Right ventricle myocardium inferior (tissue), 1 donor: Measurements from ENCODE around the gene MAP2. TPM values are rescaled to one million over a fixed set of nuclear protein-coding genes. Genes with fewer than 3 reads are reported as not detected.

Source experiments
- ATAC-seq: fragments of 200-7000 bp; cut with Tn5 transposase; one replicate; pipeline ENCODE4 v1.9.1; 2020; ENCODE audit warnings: mild to moderate bottlenecking, moderate library complexity
- DNase-seq: peaks from one replicate; pipeline ENCODE4 v3.0.0; 2021; ENCODE audit errors: missing footprints
- intact Hi-C: fragments of 100-400 bp; cut with DNase I; formaldehyde crosslinking; loops from one replicate; pipeline ENCODE4 v1.11.0; 2022
- total RNA-seq: library from RNA; stranded (reverse); fragmentation: NEBNext Ultra II Directional; extraction: Animal tissue kit (Norgen Biotek cat#: 25700); gene quantifications from one replicate; pipeline ENCODE4 v1.2.1, GENCODE V29; 2021
- donor health status: DM: no; HTN: yes; CAD: no; lungs with severe emphysema.

The MAP2 gene
- total RNA-seq, 1 donor from 2014 or later: 4.1 TPM

GRCh38 chr2:209721497-209721896, 297.6 kb downstream of the MAP2 start:
- DNase-seq (no peak), ATAC-seq (no peak)

DNA sequence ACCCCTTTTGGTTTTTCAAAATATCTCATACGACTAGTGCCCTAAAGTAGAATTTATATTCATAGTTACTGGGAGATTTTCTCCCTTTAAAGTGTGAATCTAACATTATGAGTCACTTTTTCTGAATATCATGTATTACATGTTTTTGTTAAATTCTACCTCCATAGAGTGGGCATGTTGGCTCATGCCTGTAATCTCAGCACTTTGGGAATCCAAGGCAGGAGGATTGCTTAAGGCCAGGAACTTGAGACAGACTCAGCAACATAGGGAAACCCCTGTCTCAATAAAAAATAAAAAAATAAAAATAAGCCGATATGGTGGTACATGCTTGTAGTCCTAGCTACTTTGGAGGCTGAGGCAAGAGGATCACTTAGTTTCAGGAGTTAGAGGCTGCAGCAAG, 302.5 kb downstream of the MAP2 start:
- DNase-seq: no peak
- intact Hi-C loops: no loop called here
- no peak for ATAC-seq

More at GRCh38 chr2:209721497-209721896, 297.6 kb downstream of the MAP2 start:
- intact Hi-C loops: no loop called here

DNA sequence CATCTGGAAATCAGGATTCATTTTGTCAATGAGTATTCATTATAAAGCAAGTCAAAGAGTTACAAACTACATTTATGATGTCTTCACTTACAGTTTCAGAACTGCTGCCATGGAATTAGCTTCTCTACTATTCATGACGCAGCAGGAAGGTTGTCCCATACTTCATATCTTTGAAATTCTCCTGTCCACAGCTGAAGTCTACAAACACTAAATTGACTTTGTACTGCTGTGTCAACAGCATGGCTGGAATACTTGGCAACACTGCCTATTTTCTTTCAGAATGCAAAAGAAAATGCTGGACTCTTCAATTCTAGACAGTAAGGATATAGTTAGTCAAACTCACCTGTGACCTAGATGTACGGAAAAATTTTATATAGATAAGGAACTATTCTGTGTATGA, 303.2 kb downstream of the MAP2 start:
- DNase-seq (no peak), ATAC-seq (no peak)
- intact Hi-C loops: no loop called here

GRCh38 chr2:209734805-209735204, 311.0 kb downstream of the MAP2 start:
- no peak for ATAC-seq
- intact Hi-C loops: no loop called here
- DNase-seq: no peak

DNA sequence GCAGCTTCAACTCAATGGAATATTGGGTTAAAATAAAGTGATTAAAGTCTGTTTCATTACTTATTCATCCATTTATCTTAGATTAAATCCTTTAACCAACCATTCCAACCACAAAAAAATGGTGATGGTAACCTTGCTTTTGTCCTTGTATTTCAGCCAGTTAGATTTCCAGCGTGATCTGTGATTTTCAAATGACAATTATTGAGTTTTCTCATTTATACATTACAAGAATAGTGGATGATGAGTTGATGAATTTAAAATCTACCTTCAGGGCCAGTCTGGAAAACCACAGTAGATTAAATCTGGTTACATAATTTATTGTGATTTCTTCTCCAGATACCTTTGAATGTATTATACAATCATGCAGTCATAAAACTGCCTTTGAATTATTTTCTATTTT, 318.1 kb downstream of the MAP2 start:
- intact Hi-C loops: no loop called here
- ATAC-seq (no peak), DNase-seq (no peak)

GRCh38 chr2:209753020-209753419, 329.2 kb downstream of the MAP2 start:
- ATAC-seq: no peak
- DNase-seq: no peak
- intact Hi-C loops: no loop called here

DNA sequence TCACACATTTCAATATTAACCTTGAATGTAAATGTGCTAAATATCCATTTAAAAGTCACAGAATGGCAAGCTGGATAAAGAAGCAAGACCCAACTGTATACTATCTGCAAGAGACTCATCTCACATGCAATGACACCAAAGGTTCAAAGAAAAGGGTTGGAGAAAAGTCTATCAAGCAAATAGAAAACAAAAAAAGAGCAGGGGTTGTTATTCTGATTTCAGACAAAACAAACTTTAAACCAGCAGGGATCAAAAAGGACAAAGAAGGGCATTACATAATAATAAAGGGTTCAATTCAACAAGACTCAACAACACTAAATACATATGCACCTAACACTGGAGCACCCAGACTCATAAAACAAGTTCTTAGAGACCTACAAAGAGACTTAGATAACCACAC, 333.3 kb downstream of the MAP2 start:
- intact Hi-C loops: no loop called here
- DNase-seq: no peak
- ATAC-seq: no peak

DNA sequence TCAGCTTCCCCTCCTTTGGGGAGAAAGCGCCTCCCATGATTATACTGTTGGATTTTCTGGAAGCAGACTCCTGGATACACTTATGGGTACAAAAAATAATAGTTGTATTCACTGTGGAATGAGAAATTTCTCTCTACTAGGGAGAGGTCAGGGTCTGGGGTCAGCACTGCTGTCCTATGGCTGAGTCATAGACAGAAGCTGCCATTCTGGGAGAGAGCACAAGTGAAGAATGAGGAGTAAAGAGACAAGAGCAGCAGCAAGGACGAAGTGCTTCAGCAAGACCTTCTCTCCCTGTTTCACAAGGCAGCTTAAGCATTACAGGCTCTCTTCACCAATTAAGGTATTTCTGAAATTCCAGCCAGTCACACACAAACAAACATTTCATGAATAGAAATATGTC, 337.7 kb downstream of the MAP2 start:
- DNase-seq (no peak), ATAC-seq (no peak)
- intact Hi-C loops: no loop called here

DNA sequence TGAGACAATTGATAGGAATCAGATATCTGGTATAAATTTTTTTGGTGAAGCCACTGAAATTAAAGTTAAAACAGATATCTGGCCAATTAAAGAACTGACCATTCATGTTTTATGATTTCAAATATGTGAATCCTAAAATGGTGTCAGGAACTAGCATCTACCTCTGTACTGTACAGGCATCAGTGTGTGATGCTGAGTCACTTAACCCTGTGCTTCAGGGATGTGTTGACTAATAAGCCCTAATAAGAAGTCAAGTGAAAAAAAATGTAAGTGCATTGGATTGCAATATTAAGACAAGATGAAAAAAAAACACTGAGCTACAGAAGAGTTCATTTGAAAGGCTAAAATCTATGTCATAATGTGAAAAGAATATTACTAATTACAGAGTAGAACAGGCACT, 338.7 kb downstream of the MAP2 start:
- DNase-seq (no peak), ATAC-seq (no peak)
- intact Hi-C loops: no loop called here

GRCh38 chr2:209763106-209763505, 339.3 kb downstream of the MAP2 start:
- intact Hi-C loops: no loop called here
- ATAC-seq (no peak), DNase-seq (no peak)

GRCh38 chr2:209766613-209767012, 342.8 kb downstream of the MAP2 start:
- no peak for DNase-seq
- no peak for ATAC-seq
- intact Hi-C loops: no loop called here

- intact Hi-C loops: no loop called here
- ATAC-seq: no peak
- DNase-seq: no peak
Measured at GRCh38 chr2:209767316-209767715, 343.5 kb downstream of the MAP2 start.

- DNase-seq (no peak), ATAC-seq (no peak)
- intact Hi-C loops: no loop called here
Measured at GRCh38 chr2:209768557-209768956, 344.7 kb downstream of the MAP2 start.

DNA sequence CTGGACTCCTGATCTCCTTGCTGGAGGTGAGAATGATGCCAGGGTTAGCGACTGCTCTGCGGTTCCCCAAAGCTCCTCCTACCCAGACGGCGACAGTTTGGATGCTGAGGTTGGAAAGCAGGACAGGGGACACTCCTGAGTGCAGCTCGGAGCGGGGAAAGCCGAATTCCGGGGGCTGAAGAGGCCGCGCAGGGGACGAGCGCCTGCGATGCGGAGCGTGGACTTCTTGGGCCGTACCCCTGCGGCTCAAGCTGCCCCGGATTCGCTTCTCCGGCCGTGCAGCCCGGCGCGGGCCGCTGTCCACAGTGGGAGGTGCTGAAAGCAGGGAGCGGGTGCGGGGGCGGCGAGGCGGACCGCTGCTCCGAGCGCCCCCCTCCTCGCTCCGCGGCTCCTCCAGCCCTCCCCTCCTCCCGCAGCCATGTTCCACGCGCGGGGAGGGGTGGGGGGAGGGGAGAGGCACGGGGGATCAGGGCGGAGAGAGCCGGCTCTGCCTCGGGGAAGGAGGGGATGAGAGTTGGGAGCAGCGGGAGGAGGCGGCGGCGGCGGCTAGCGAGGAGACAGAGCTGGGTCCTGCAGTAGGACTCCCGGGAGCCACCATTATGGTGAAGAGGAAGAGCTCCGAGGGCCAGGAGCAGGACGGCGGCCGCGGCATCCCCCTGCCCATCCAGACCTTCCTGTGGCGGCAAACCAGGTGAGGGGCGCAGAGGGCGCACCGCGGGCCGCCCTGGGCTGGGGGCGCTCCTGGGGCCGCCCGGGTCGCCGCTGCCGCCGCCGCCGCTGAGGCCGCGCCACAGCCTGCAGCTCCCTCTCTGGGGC, 347.8 kb downstream of the MAP2 start, which contains the start of gene UNC80:
TSS of gene UNC80 (plus strand) at position 359 of the 816 bp plus-strand sequence. CDS start at position 600, 241 bp downstream.
- ATAC-seq (peak; percentile 65), DNase-seq (peak; percentile 55)
- intact Hi-C loops: no loop called here

DNA sequence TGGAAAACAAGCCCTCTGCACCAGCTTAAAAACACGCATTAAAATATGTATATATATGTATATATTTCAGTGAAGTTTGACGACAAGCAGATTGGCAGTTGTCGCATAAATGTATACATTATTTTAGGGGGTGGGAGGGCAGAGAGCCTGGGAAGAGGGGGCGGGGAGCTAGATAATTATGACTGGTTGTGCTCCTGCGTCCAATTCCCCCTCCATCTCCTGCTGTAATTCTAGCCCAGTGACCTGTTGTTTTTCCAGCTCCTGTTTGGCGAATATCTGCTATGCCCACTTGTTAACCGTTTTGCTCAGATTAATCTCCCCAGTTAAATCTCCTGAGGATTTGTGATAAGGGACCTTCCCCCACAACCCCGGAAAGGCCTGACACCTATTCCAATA, 348.4 kb downstream of the MAP2 start:
- intact Hi-C loops: no loop called here
- DNase-seq: no peak
- no peak for ATAC-seq

DNA sequence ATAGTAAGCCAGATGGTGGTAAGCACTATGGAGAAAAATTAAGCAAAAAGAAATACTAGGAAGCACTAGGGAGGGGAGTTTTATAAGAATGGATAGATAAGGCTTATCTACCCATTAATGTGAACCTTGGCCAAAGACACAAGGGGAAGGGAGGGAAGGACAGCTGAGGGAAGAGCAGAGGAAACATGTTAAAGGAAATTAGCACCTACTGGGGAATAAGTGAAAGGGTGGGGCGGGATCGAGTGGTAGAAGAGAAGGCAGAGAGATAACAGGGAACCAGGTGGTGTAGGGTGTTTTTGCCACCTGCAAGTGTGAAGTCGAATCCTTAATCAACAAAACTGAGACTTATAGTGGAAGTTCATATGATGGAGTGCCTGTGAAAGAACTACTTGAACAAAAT, 349.5 kb downstream of the MAP2 start:
- no peak for ATAC-seq
- DNase-seq: no peak
- intact Hi-C loops: no loop called here
